ENCODE data around the gene ELOVL6. TPM values are rescaled to one million over a fixed set of nuclear protein-coding genes. Genes with fewer than 3 reads are reported as not detected.

Gene ELOVL6
- total RNA-seq, 2 experiments from 2014 or later = 1.6 to 2.9 TPM

DNA sequence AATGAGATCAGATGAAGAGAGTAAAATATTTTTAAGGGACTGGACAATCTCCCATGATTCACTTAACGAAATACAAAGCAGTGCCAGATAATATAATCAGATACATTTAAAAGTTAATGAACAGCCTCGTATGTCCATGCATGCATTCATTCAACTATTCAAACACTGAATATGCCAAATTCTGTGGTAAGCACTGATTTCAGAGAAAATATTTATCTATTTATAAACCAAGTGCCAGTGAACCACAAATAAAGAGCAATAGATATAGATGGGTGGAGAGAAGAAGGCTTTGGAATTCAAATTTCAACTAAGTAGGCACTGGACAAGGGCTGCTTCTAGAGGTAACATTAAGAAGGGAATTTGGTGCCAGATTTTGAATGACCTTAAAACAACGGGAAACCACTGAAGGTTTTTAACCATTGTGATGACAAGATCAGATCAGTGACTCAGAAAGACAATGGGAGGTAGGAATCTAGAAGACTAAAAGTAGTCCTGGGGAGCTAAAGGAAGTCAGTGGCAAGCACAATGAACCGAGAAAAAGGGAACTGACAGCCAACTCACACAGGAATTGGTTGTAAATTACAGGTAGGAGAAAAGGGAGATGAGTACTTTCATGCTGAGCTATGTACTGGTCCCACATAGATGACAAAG is 14.2 kb downstream of the ELOVL6 start:
- ATAC-seq (ENCODE audit: poor library complexity) (no peak), DNase-seq (no peak)
- Mint-ChIP-seq H3K27me3 (no peaks in the 10 kb centered on the region), H3K27ac (no peak overlapping the region), H3K4me1 (ENCODE audit: low read depth) (no peaks in the 10 kb centered on the region), H3K9me3 (no peaks in the 10 kb centered on the region), H3K36me3 (ENCODE audit: low read depth) (no peaks in the 10 kb centered on the region), H3K4me3 (no peak overlapping the region)
- no peaks in the 10 kb centered on the region for H3K4me1 ChIP-seq (ENCODE audit: insufficient read depth, low read length)
- CTCF ChIA-PET = no interaction called here
- no peak overlapping the region for H3K27ac ChIP-seq (ENCODE audit: low read depth in 1 of 2, low read length in 2 of 2)
- no peaks in the 10 kb centered on the region for H3K27me3 ChIP-seq (ENCODE audit: control insufficient read depth in 1 of 2, insufficient read depth in 2 of 2, low read length in 2 of 2)
- no peaks in the 10 kb centered on the region for H3K36me3 ChIP-seq (ENCODE audit: insufficient read depth, low read length)
- TF ChIP-seq, protein P1, sequence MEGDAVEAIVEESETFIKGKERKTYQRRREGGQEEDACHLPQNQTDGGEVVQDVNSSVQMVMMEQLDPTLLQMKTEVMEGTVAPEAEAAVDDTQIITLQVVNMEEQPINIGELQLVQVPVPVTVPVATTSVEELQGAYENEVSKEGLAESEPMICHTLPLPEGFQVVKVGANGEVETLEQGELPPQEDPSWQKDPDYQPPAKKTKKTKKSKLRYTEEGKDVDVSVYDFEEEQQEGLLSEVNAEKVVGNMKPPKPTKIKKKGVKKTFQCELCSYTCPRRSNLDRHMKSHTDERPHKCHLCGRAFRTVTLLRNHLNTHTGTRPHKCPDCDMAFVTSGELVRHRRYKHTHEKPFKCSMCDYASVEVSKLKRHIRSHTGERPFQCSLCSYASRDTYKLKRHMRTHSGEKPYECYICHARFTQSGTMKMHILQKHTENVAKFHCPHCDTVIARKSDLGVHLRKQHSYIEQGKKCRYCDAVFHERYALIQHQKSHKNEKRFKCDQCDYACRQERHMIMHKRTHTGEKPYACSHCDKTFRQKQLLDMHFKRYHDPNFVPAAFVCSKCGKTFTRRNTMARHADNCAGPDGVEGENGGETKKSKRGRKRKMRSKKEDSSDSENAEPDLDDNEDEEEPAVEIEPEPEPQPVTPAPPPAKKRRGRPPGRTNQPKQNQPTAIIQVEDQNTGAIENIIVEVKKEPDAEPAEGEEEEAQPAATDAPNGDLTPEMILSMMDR (IDR thresholded peaks at IDR 0.05) = no peak
- POLR2A ChIA-PET = interaction anchor here (0.6 kb wide), 1 partner anchor 10 kb away, joined by 3 read pairs; no protein-coding TSS in a partner anchor
- intact Hi-C loops (cut with DNase I, micrococcal nuclease) = no loop called here
- no peaks in the 10 kb centered on the region for H3K9me3 ChIP-seq (ENCODE audit: control insufficient read depth in 1 of 2, insufficient read depth in 1 of 2, low read length in 2 of 2)
- H3K4me3 ChIP-seq (ENCODE audit: low read length) = no peak overlapping the region

DNA sequence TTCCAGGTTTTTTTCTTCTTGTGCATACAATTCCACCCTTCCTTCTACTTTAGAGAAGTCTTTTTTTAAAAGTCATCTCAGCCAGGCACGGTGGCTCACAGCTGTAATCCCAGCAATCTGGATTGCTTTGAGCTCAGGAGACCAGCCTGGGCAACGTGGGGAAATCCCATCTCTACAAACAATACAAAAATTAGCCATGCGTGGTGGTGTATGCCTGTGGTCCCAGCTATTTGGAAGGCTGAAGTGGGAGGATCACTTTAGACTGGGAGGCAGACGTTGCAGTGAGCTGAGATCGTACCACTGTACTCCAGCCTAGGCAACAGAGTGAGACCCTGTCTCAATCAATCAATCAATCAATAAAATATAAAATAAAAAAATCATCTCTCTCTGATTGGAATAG is 14.8 kb downstream of the ELOVL6 start:
- no peaks in the 10 kb centered on the region for H3K36me3 Mint-ChIP-seq (ENCODE audit: low read depth)
- no peaks in the 10 kb centered on the region for H3K9me3 Mint-ChIP-seq
- H3K27me3 Mint-ChIP-seq = no peaks in the 10 kb centered on the region

DNA sequence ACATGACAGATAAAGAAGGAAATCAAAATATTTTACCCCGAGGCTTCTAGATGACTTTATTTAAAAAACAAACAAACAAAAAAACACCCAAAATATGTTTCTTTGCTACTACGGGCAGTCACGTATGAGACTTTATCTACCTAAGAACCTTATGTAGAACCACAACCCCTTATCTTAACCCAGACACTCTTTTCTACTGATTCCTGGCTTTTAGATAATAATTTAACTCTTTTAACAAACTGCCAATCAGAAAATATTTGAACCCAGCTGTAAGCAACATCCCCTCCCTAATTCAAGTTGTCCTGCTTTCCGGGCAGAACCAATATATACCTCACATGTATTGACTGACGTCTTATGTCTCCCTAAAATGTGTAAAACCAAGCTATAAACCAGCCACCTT is 15.4 kb downstream of the ELOVL6 start:
- Histone ChIP-seq H3K9me3 (ENCODE audit: control insufficient read depth in 1 of 2, insufficient read depth in 1 of 2, low read length in 2 of 2) (no peaks in the 10 kb centered on the region), H3K4me3 (ENCODE audit: low read length) (no peak overlapping the region), H3K27ac (ENCODE audit: low read depth in 1 of 2, low read length in 2 of 2) (no peak overlapping the region), H3K36me3 (ENCODE audit: insufficient read depth, low read length) (no peaks in the 10 kb centered on the region), H3K4me1 (ENCODE audit: insufficient read depth, low read length) (no peaks in the 10 kb centered on the region), H3K27me3 (ENCODE audit: control insufficient read depth in 1 of 2, insufficient read depth in 2 of 2, low read length in 2 of 2) (no peaks in the 10 kb centered on the region)
- no peak for DNase-seq
- no peaks in the 10 kb centered on the region for H3K27me3 Mint-ChIP-seq
- ChIA-PET POLR2A (no interaction called here), CTCF (no interaction called here)
- no peak overlapping the region for H3K4me3 Mint-ChIP-seq
- intact Hi-C loops (cut with DNase I, micrococcal nuclease) = no loop called here
- no peak for ATAC-seq (ENCODE audit: poor library complexity)
- no peaks in the 10 kb centered on the region for H3K36me3 Mint-ChIP-seq (ENCODE audit: low read depth)
- no peaks in the 10 kb centered on the region for H3K4me1 Mint-ChIP-seq (ENCODE audit: low read depth)
- TF ChIP-seq, protein P1 (IDR thresholded peaks at IDR 0.05) = no peak
- H3K9me3 Mint-ChIP-seq = no peaks in the 10 kb centered on the region
- H3K27ac Mint-ChIP-seq = no peak overlapping the region

More for the DNA sequence above, 14.8 kb downstream of the ELOVL6 start:
- Mint-ChIP-seq H3K4me3 (no peak overlapping the region), H3K27ac (no peak overlapping the region), H3K4me1 (ENCODE audit: low read depth) (no peaks in the 10 kb centered on the region)
- DNase-seq (no peak), ATAC-seq (ENCODE audit: poor library complexity) (no peak)
- intact Hi-C loops (cut with DNase I, micrococcal nuclease) = no loop called here
- CTCF ChIA-PET = no interaction called here
- TF ChIP-seq, protein P1 (IDR thresholded peaks at IDR 0.05) = no peak
- Histone ChIP-seq H3K36me3 (ENCODE audit: insufficient read depth, low read length) (no peaks in the 10 kb centered on the region), H3K4me1 (ENCODE audit: insufficient read depth, low read length) (no peaks in the 10 kb centered on the region), H3K4me3 (ENCODE audit: low read length) (no peak overlapping the region), H3K27me3 (ENCODE audit: control insufficient read depth in 1 of 2, insufficient read depth in 2 of 2, low read length in 2 of 2) (no peaks in the 10 kb centered on the region), H3K9me3 (ENCODE audit: control insufficient read depth in 1 of 2, insufficient read depth in 1 of 2, low read length in 2 of 2) (no peaks in the 10 kb centered on the region), H3K27ac (ENCODE audit: low read depth in 1 of 2, low read length in 2 of 2) (no peak overlapping the region)
- POLR2A ChIA-PET = no interaction called here
